Ishikawa (cell line): ENCODE results near the gene CEP350.

ENCODE experiments used
- CEBPB ChIP-seq: IDR thresholded peaks from 2 replicates; pipeline ENCODE4 v1.6.1; 2012
- CREB1 ChIP-seq: IDR thresholded peaks from 2 replicates; pipeline ENCODE4 v1.6.1; 2012; ENCODE audit warnings: low read depth
- EGR1 ChIP-seq: IDR thresholded peaks from 2 replicates; pipeline ENCODE4 v1.6.1; 2012
- EP300 ChIP-seq: IDR thresholded peaks from 2 replicates; pipeline ENCODE4 v1.6.1; 2012; ENCODE audit warnings: borderline replicate concordance
- FOXM1 ChIP-seq: IDR thresholded peaks from 2 replicates; pipeline ENCODE4 v1.6.1; 2012; ENCODE audit warnings: low read depth, borderline replicate concordance
- NFIC ChIP-seq: IDR thresholded peaks from 2 replicates; pipeline ENCODE4 v1.6.1; 2012
- RAD21 ChIP-seq: IDR thresholded peaks from 2 replicates; pipeline ENCODE4 v1.6.1; 2012; ENCODE audit warnings: low read depth
- TAF1 ChIP-seq: IDR thresholded peaks from 2 replicates; pipeline ENCODE4 v1.6.1; 2012; ENCODE audit warnings: low read depth, mild to moderate bottlenecking
- TCF12 ChIP-seq: IDR thresholded peaks from 2 replicates; pipeline ENCODE4 v1.6.1; 2012; ENCODE audit warnings: low read depth
- TEAD4 ChIP-seq: IDR thresholded peaks from 2 replicates; pipeline ENCODE4 v1.6.1; 2012
- YY1 ChIP-seq: IDR thresholded peaks from 2 replicates; pipeline ENCODE4 v1.6.1; 2012; ENCODE audit warnings: low read depth
- ZBTB7A ChIP-seq: IDR thresholded peaks from 2 replicates; pipeline ENCODE4 v1.6.1; 2012; ENCODE audit warnings: low read depth
- TF ChIP-seq, protein P1 (sequence below): IDR thresholded peaks from 2 replicates; pipeline ENCODE4 v1.6.1; 2012
- TF ChIP-seq, protein P2 (sequence below): IDR thresholded peaks from 2 replicates; pipeline ENCODE4 v1.6.1; 2012
- TF ChIP-seq, protein P3 (sequence below): IDR thresholded peaks from 2 replicates; pipeline ENCODE4 v1.6.1; 2012; ENCODE audit warnings: low read depth, mild to moderate bottlenecking

Gene CEP350

DNA sequence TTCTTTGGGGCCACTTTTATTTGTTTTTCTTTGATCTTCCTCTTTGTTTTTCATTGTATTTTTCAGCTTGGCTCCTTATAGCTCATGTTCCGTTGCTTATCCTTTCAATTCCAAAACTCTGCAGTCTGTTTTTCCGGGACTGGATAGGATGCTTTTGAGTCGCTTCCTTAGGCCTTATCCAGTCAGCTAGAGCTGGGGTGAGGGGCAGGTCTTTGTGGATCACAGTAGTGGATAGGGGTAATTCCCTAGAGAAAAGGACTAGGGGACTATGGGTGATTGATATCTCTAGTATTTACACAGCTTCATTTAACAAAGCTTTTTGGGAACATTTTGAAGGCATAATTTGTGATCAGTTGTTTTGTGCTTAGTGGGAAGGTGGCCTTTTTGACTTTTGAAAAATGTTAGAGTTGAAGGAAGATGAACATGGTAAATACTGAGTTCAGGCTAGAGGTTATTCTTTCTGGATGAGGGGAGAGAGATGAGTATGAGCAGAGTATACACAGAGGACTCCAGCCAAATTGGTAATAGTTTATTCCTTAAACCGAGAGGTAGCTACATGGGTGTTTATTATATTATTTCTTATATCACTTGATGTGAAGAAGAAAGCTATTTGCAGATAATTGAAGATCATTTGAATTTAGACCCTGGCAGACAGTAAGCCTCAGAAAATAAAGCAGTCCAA, 22.5 kb downstream of the CEP350 start:
- TF ChIP-seq TEAD4, result no peak
- TF ChIP-seq EGR1, result no peak
- TF ChIP-seq EP300, result no peak

DNA sequence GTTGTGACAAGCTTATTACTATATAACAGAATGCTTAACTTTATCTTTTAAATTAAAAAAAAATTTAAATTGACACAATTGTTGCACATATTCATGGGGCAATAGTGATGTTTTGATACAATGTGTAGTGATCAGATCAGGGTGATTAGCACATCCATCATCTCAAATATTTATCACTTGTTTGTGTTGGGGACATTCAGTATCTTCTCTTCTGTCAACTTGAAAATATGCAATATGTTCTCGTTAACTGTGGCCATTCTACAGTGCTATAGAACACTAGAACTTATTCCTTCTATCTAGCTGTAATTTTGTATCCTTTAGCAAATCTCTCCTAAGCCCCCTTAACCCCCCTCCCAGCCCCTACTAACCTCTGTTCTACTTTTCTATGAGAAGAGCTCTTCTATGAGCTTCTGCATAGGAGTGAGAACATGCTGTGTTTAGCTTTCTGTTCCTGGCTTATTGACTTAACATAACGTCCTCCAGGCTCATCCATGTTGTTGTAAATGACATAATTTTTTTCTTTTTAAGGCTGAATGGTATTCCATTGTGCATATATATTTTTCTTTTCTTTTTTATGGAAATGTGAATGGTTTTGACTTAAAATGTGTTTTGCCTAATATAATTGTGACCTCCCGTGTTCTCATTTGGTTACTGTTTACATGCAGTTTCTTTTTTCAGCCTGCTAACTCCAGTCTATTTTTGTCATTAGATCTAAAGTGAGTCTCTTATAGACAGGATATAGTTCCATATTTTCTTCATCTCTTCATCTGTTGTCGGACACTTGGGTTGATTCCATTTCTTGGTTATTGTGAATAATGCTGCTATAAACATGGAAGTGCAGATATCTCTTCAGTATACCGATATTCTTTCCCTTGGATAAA, 23.8 kb downstream of the CEP350 start:
- TF ChIP-seq, protein P1, sequence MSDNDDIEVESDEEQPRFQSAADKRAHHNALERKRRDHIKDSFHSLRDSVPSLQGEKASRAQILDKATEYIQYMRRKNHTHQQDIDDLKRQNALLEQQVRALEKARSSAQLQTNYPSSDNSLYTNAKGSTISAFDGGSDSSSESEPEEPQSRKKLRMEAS, result no peak
- TF ChIP-seq, protein P2, sequence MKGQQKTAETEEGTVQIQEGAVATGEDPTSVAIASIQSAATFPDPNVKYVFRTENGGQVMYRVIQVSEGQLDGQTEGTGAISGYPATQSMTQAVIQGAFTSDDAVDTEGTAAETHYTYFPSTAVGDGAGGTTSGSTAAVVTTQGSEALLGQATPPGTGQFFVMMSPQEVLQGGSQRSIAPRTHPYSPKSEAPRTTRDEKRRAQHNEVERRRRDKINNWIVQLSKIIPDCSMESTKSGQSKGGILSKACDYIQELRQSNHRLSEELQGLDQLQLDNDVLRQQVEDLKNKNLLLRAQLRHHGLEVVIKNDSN, result no peak
- TF ChIP-seq EP300 (no peak), NFIC (no peak), EGR1 (no peak), TEAD4 (no peak), TAF1 (no peak), RAD21 (no peak), TCF12 (no peak), CREB1 (no peak), ZBTB7A (no peak), FOXM1 (no peak), YY1 (no peak), CEBPB (no peak)
- TF ChIP-seq, protein P3, sequence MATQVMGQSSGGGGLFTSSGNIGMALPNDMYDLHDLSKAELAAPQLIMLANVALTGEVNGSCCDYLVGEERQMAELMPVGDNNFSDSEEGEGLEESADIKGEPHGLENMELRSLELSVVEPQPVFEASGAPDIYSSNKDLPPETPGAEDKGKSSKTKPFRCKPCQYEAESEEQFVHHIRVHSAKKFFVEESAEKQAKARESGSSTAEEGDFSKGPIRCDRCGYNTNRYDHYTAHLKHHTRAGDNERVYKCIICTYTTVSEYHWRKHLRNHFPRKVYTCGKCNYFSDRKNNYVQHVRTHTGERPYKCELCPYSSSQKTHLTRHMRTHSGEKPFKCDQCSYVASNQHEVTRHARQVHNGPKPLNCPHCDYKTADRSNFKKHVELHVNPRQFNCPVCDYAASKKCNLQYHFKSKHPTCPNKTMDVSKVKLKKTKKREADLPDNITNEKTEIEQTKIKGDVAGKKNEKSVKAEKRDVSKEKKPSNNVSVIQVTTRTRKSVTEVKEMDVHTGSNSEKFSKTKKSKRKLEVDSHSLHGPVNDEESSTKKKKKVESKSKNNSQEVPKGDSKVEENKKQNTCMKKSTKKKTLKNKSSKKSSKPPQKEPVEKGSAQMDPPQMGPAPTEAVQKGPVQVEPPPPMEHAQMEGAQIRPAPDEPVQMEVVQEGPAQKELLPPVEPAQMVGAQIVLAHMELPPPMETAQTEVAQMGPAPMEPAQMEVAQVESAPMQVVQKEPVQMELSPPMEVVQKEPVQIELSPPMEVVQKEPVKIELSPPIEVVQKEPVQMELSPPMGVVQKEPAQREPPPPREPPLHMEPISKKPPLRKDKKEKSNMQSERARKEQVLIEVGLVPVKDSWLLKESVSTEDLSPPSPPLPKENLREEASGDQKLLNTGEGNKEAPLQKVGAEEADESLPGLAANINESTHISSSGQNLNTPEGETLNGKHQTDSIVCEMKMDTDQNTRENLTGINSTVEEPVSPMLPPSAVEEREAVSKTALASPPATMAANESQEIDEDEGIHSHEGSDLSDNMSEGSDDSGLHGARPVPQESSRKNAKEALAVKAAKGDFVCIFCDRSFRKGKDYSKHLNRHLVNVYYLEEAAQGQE, result no peak

DNA sequence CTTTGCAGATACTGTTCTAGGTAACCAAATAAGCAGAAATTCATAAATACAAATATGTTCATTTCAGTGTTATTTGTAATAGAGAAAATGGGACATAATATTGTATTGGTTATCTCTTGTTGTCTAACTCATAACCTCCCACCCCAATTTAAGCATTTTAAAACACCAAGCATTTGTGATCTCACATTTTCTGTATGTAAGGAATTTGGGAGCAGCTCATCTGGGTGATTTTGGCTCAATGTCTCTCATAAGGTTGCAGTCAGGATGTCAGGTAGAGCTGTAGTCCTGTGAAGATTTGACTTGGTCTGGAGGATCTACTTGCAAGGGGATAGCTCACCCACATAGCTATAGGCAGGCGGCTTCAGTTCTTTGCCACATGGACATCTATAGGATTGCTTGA, 29.5 kb downstream of the CEP350 start:
- TF ChIP-seq EP300 (no peak), CREB1 (no peak), FOXM1 (no peak), CEBPB (no peak)
- TF ChIP-seq, protein P1, result no peak

DNA sequence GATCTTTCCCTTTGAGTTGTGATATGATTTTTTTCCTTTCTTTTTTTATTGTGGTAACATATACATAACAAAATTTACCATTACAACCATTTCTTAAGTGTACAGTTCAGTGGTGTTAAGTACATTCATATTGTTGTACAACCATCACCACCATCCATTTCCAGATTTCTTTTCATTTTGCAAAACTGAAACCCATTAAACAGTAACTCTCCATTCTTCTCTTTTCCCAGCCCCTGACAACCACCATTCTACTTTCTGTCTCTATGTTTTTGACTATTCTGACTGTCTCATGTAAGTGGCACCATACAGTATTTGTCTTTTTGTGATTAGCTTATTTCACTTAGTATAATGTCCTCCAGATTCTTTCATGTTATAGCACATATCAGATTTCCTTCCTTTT, 30.3 kb downstream of the CEP350 start:
- no peak for TF ChIP-seq CREB1
- no peak for TF ChIP-seq FOXM1
- TF ChIP-seq RAD21, result no peak
- TF ChIP-seq, protein P2, result no peak
- no peak for TF ChIP-seq NFIC
- no peak for TF ChIP-seq YY1
- TF ChIP-seq CEBPB, result no peak
- TF ChIP-seq TEAD4, result no peak
- TF ChIP-seq, protein P3, result no peak
- no peak for TF ChIP-seq ZBTB7A
- TF ChIP-seq, protein P1, result no peak

DNA sequence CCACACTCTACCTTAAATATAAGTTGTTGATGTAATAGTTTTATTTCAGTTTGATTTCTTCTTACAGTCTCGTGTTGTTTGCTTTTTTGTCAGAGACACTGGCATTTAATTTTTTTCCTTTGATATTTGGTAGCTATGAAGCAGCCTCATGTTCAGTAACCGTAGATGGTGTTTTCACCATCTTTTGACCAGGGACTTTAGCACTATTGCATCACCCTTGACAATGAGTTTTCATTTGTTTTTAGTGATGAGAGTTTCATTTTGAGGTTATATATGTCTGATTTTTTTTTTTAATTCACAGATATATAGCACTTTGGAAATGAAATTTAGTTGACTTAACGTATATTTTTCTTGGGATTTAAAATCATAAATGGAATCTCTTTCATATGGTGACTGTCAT, 36.2 kb downstream of the CEP350 start:
- no peak for TF ChIP-seq EGR1
- TF ChIP-seq CEBPB, result no peak
- no peak for TF ChIP-seq TEAD4
- TF ChIP-seq, protein P1, result no peak
- TF ChIP-seq FOXM1, result no peak
- no peak for TF ChIP-seq YY1
- TF ChIP-seq TCF12, result no peak
- TF ChIP-seq TAF1, result no peak
- no peak for TF ChIP-seq ZBTB7A
- TF ChIP-seq, protein P2, result no peak
- TF ChIP-seq, protein P3, result no peak
- TF ChIP-seq EP300, result no peak
- TF ChIP-seq CREB1, result no peak
- TF ChIP-seq NFIC, result no peak
- no peak for TF ChIP-seq RAD21
